GM21737 (cell line): ENCODE measurements around the gene CIDEC.

ENCODE experiments used
- ATAC-seq: cut with Tn5 transposase; IDR thresholded peaks from one replicate; pipeline ENCODE4 v1.9.1; 2021; ENCODE audit warnings: mild to moderate bottlenecking, moderate library complexity; ENCODE audit not compliant: unreplicated experiment

The CIDEC gene

DNA sequence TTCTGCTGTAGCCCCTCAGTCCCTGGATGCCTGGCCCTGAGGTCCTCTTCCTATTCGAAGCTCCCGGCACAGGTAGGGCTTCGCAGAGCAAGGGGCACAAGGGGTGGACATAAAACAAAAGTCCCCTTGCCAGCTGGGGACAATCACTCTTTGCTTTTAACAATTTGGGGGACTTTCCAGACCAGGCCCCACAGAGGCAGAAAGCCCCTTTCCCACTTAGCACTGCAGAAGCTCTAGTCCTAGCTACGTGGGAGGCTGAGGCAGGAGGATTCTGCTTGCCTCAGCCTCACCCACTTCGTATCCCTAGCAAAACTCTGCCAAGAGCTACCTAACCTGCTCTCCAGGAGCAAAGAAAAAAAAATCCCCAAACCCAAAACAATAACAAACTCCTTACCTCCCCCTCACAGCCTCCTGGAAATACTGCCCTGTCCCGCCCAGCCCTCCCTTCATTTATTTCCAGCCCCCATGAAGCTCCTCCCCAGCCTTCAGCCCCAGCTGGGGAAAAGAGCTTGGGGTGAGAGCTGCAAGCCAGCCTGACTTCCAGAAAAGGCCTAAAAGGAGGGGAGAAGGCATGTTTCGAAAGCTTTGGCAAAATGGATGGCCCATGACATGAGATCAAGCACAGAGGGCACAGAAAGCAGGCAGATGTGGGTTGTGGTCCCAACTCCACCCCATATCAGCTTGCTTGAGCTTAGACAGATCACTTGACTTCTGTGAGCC is at the start of gene CIDEC:
Gene CIDEC (minus strand): TSS at position 424 of the 720 bp plus-strand sequence. CDS start 1,767 bp downstream, outside the sequence.
- ATAC-seq, result no peak

GRCh38 chr3:9928158-9928557 is 48.1 kb upstream of the CIDEC start:
- ATAC-seq, result no peak

DNA sequence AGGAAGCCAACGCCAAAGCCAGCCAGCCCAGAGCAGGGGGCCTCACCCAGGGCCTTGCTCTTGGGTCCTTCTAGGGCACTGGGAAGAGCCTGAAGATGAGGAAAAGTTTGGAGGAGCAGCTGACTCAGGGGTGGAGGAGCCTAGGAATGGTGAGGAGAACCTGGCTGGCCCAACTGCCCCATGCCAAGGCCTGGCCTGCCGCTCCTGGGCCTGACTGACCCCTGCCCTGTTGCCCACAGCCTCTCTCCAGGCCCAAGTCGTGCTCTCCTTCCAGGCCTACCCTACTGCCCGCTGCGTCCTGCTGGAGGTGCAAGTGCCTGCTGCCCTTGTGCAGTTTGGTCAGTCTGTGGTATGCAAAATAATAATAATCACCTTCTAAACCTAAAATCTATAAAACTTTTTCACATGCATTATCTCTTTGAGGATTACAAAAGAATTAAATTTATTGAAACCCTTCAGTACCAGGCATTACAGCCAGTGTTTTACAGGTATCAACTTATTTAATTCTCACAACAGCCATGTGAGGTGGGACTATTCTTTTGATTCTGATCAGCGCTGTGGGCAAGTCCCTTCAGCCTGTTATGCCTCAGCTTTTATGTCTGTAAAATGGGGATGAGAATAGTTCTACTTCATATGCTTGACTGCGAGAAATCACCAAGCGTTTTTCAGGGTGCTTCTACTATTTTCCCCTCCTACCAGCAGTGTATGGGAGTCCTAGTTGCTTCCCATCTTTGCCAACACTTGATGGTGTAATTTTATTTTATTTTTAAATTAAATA is 38.4 kb upstream of the CIDEC start:
- ATAC-seq, result no peak

- ATAC-seq, result no peak
Measured at GRCh38 chr3:9917820-9918219, 37.8 kb upstream of the CIDEC start.

- ATAC-seq, result no peak
Measured at GRCh38 chr3:9916734-9917680, 37.0 kb upstream of the CIDEC start, which contains the start of gene IL17RC. TSS of gene IL17RC (plus strand) at chr3:9917098. CDS start at chr3:9917316, 218 bp downstream.

DNA sequence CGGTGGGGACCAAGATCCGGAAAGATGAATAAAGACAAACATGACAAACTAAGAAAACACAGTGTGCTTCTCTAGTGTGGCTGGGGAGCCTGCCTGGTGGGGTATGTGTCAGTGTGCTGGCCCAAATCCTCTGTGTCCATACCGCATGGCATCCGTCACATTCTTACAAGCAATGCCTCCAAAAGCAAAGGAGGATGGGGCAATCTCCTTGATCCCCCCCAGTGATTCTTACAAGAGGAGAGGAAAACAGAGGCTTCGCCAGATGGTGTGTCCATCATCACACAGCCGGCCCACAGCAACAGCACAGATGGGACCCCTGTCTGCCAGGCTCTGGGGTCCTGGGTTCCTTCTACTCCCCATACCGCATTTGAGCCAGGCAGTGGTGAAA is 36.3 kb upstream of the CIDEC start:
- ATAC-seq, result no peak

GRCh38 chr3:9915254-9916141 is 35.4 kb upstream of the CIDEC start:
- no peak for ATAC-seq

DNA sequence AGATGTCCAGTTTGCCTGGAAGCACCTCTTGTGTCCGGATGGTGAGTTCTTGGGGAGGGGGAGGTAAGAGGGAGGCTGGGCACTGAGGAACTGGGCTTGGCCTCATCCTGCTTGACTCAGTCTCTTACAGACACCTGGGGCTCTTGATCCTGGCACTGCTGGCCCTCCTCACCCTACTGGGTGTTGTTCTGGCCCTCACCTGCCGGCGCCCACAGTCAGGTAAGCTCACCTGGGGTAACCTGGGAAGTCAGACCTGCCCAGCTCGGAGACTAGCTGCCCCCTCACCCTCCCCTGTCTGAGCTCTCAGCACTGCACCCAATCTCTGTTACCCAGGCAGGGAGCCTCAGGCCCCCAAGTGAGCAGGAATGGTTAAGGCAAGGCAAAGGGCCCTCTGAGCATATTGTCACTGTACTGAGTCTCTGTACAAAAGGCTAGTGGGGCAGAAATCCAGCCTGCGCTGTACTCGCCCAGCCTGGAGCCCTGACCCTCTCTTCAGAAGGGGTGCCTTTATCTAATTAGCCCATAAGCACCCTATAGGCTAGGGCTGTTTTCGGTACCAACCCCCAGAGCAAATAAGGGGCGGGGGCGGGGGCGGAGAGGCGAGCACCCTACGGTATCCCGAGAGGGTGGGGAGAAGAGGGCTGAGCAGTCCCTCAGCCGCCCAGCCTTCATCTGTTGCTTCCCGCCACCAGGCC is 34.7 kb upstream of the CIDEC start:
- no peak for ATAC-seq

GRCh38 chr3:9914011-9914410 is 34.0 kb upstream of the CIDEC start:
- no peak for ATAC-seq

- ATAC-seq, result no peak
Measured at GRCh38 chr3:9913601-9914000, 33.5 kb upstream of the CIDEC start.

- ATAC-seq, result no peak
Measured at GRCh38 chr3:9912294-9912935, 32.4 kb upstream of the CIDEC start.

DNA sequence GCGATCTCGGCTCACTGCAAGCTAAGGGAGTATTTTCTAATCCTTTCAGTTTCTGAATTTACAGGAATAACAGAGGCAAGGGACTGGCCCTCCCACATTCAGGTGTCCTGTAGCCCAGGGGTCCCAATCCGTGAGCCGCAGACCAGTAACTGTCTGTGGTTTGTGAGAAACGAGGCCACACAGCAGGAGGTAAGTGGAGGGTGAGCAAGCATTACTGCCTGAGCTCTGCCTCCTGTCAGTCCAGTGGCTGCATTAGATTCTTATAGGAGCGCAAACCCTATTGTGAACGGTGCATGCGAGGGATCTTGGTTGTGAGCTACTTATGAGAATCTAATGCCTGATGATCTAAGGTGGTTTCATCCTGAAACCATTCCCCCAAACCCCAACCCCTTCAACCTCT is 31.8 kb upstream of the CIDEC start:
- no peak for ATAC-seq

GRCh38 chr3:9909221-9910013 is 29.4 kb upstream of the CIDEC start:
- no peak for ATAC-seq

DNA sequence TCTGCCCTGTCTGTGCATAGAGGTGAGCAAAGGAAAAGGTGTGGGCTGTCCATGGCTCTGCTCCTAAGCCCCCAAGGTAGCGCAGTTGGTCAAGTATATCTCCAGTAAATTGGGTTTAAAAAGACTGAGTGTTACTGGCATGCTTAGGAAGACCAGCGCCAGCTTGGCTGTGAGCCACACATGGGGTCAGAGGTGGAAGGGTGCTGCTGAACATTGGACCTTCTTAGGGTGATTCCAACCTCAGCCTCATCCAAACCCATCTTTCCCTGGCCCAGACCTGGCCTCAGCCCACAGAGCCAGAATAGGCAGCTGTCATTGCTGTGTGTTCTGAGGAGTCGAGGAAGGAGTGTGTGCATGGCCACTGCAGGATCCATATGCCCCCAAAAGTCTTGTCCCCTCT is 28.2 kb upstream of the CIDEC start:
- ATAC-seq, result no peak

DNA sequence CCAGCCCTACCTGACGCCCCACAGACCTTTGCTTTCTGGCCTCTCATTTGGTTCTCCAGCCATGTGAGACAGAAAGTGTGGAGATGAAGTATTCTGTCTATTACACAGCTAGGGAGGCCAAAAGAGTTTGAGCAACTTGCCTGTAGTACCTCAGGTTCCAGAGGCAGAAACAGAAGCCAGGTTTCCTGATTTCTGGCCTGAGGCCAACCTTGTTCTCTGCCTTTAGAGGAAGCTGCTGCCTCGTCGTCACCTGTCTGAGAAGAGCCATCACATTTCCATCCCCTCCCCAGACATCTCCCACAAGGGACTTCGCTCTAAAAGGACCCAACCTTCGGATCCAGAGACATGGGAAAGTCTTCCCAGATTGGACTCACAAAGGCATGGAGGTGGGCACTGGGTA is 26.4 kb upstream of the CIDEC start:
- no peak for ATAC-seq

DNA sequence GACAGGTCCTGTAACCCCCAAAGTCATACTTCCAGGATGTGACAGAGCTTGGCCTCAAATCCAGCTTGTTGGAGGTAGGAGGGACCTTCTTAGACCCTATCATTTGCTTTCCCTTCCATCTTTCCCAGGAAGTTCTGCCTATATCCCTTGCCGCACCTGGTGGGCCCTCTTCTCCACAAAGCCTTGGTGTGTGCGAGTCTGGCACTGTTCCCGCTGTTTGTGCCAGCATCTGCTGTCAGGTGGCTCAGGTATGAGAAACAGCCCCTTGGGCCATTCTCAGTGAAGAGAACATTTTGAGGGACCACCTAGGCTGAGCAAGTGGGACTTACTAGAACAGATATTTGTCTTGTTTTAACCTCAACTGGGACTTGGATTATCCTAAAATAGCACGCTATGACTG is 23.9 kb upstream of the CIDEC start:
- no peak for ATAC-seq

- no peak for ATAC-seq
Measured at GRCh38 chr3:9903238-9903624, 23.2 kb upstream of the CIDEC start.
